ENCODE data around the gene TMEFF1. TPM values are rescaled to one million over a fixed set of nuclear protein-coding genes. Genes with fewer than 3 reads are reported as not detected.

The TMEFF1 gene
- total and polyA plus RNA-seq, 12 donors, result 0.14 to 1.8 (median 0.24) TPM; not detected in 8

- intact Hi-C loops (cut with DNase I), result no loop called here
- 91 to 96% (median 93%) methylated on average over 1 of the region's 1 CpG for WGBS, 4 donors
- Histone ChIP-seq H3K27ac (no peak overlapping the region), H3K4me1 (replicated peaks in 1 of 2) (peaks cover 0 to 10% of the 10 kb centered on the region in 2 donors), H3K36me3 (replicated peaks in 1 of 2) (peaks cover 0 to 5% of the 10 kb centered on the region in 2 donors), H3K27me3 (no peaks in the 10 kb centered on the region), H3K9me3 (replicated peaks in 1 of 3) (no peaks in the 10 kb centered on the region), H3K4me3 (no peak overlapping the region)
- DNase-seq, result no peak
- TF ChIP-seq POLR2A (IDR thresholded peaks at IDR 0.05) (no peak), CTCF (IDR thresholded peaks at IDR 0.05) (no peak)
Observed at GRCh38 chr9:100445161-100445902, 27.6 kb upstream of the TMEFF1 start.

- Histone ChIP-seq H3K4me1 (replicated peaks in 1 of 2) (peaks cover 0 to 10% of the 10 kb centered on the region in 2 donors), H3K27me3 (no peaks in the 10 kb centered on the region), H3K36me3 (replicated peaks in 1 of 2) (peaks cover 0 to 5% of the 10 kb centered on the region in 2 donors), H3K9me3 (replicated peaks in 1 of 3) (no peaks in the 10 kb centered on the region), H3K27ac (no peak overlapping the region), H3K4me3 (no peak overlapping the region)
- intact Hi-C loops (cut with DNase I), result no loop called here
- no peak for DNase-seq
- 93 to 97% (median 94%) methylated on average over 5 of the region's 5 CpGs for WGBS, 4 donors
- TF ChIP-seq CTCF (IDR thresholded peaks at IDR 0.05) (no peak), POLR2A (IDR thresholded peaks at IDR 0.05) (no peak)
Observed at GRCh38 chr9:100445903-100446549, 26.9 kb upstream of the TMEFF1 start.

GRCh38 chr9:100447041-100447440 is 25.9 kb upstream of the TMEFF1 start:
- intact Hi-C loops (cut with DNase I), result no loop called here
- Histone ChIP-seq H3K4me1 (replicated peaks in 1 of 2) (peaks cover 0 to 10% of the 10 kb centered on the region in 2 donors), H3K27me3 (no peaks in the 10 kb centered on the region), H3K9me3 (replicated peaks in 1 of 3) (no peaks in the 10 kb centered on the region), H3K27ac (no peak overlapping the region), H3K4me3 (no peak overlapping the region), H3K36me3 (replicated peaks in 1 of 2) (peaks cover 0 to 2% of the 10 kb centered on the region in 2 donors)
- no peak for DNase-seq
- TF ChIP-seq POLR2A (IDR thresholded peaks at IDR 0.05) (no peak), CTCF (IDR thresholded peaks at IDR 0.05) (no peak)

GRCh38 chr9:100448266-100448665 is 24.7 kb upstream of the TMEFF1 start:
- H3K27ac ChIP-seq, result no peak overlapping the region
- no peak overlapping the region for H3K4me3 ChIP-seq
- peaks cover 0 to 10% of the 10 kb centered on the region in 2 donors for H3K4me1 ChIP-seq (replicated peaks in 1 of 2)
- H3K27me3 ChIP-seq, result no peaks in the 10 kb centered on the region
- intact Hi-C loops (cut with DNase I), result no loop called here
- no peak for DNase-seq
- TF ChIP-seq CTCF (IDR thresholded peaks at IDR 0.05) (no peak), POLR2A (IDR thresholded peaks at IDR 0.05) (no peak)
- WGBS, 4 donors, result 95 to 100% (median 100%) methylated on average over 2 of the region's 2 CpGs
- no peaks in the 10 kb centered on the region for H3K9me3 ChIP-seq (replicated peaks in 1 of 3)
- no peaks in the 10 kb centered on the region for H3K36me3 ChIP-seq (replicated peaks in 1 of 2)
